ENCODE measurements around the gene LAMP1. TPM values are rescaled to one million over a fixed set of nuclear protein-coding genes. Genes with fewer than 3 reads are reported as not detected.

LAMP1 gene
- total RNA-seq, 3 donors from 2014 or later (not counting 1 experiment from before 2014, with no cell fraction given), result 137 to 168 (median 159) TPM

DNA sequence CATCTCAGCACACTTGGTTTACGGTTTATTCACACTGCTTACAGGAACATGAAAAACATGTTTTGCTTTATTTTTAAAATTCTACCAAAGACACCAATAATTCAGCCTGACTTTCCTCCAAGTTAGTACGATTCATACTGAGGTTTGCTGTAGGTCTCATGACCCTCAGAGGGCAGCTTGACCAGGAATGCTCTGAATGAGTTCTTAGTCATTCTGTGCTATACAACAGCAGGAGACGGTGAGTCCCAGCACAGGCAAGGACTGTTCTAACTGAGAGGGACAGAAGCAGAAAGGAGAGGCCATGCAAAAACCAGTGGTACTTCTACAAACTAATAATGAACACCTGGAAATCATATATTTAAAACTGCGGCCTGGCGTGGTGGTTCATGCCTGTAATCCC, 60.5 kb downstream of the LAMP1 start:
- Mint-ChIP-seq H3K27ac (no peak overlapping the region), H3K4me3 (no peak overlapping the region), H3K4me1 (no peaks in the 10 kb centered on the region), H3K9me3 (no peaks in the 10 kb centered on the region), H3K27me3 (ENCODE audit: low read depth in 2 of 2) (peaks cover 15 to 26% of the 10 kb centered on the region in 2 donors), H3K36me3 (no peaks in the 10 kb centered on the region)
- Histone ChIP-seq H3K36me3 (ENCODE audit: control insufficient read depth, insufficient read depth, low read length) (no peaks in the 10 kb centered on the region), H3K4me1 (ENCODE audit: control insufficient read depth, insufficient read depth, low read length) (no peaks in the 10 kb centered on the region), H3K27me3 (ENCODE audit: control insufficient read depth, insufficient read depth, low read length) (peaks cover under 1% of the 10 kb centered on the region), H3K4me3 (ENCODE audit: low read length) (no peak overlapping the region), H3K27ac (ENCODE audit: low read length) (no peak overlapping the region), H3K9me3 (ENCODE audit: control insufficient read depth, insufficient read depth, low read length) (no peaks in the 10 kb centered on the region)
- DNase-seq (no peak), ATAC-seq (no peak)
- whole genome bisulfite sequencing (ENCODE audit: insufficient coverage), result 93% methylated on average over 5 of the region's 5 CpGs
- intact Hi-C loops (cut with micrococcal nuclease), result no loop called here
- TF ChIP-seq, protein P1, sequence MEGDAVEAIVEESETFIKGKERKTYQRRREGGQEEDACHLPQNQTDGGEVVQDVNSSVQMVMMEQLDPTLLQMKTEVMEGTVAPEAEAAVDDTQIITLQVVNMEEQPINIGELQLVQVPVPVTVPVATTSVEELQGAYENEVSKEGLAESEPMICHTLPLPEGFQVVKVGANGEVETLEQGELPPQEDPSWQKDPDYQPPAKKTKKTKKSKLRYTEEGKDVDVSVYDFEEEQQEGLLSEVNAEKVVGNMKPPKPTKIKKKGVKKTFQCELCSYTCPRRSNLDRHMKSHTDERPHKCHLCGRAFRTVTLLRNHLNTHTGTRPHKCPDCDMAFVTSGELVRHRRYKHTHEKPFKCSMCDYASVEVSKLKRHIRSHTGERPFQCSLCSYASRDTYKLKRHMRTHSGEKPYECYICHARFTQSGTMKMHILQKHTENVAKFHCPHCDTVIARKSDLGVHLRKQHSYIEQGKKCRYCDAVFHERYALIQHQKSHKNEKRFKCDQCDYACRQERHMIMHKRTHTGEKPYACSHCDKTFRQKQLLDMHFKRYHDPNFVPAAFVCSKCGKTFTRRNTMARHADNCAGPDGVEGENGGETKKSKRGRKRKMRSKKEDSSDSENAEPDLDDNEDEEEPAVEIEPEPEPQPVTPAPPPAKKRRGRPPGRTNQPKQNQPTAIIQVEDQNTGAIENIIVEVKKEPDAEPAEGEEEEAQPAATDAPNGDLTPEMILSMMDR (IDR thresholded peaks at IDR 0.05), result no peak

DNA sequence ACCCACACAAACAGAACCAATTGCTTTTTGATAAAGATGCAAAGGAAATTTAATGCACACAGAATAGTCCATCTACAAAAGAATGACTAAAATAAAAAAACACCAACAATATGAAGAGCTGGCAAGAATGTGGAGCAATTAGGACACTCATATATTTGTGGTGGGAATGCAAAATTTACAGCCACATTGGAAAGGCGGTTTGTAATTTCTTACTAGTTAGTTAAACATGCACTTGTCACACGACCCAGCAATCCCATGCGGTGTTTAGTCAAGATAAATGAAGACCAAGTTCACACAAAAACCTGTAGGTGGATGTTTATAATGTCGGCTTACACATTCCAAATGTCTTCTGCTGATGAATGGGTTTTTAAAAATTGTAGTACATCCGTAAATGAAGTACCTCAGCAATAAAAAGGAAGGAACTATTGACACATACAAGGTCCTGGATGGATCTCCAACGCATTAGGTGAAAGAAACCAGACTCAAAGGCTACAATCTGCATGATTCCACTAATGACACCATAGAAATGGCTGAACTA, 61.7 kb downstream of the LAMP1 start:
- DNase-seq (no peak), ATAC-seq (no peak)
- no peaks in the 10 kb centered on the region for H3K9me3 Mint-ChIP-seq
- no peaks in the 10 kb centered on the region for H3K4me1 Mint-ChIP-seq
- Histone ChIP-seq H3K36me3 (ENCODE audit: control insufficient read depth, insufficient read depth, low read length) (no peaks in the 10 kb centered on the region), H3K9me3 (ENCODE audit: control insufficient read depth, insufficient read depth, low read length) (no peaks in the 10 kb centered on the region), H3K27ac (ENCODE audit: low read length) (no peak overlapping the region), H3K4me3 (ENCODE audit: low read length) (no peak overlapping the region), H3K4me1 (ENCODE audit: control insufficient read depth, insufficient read depth, low read length) (peaks cover 6% of the 10 kb centered on the region), H3K27me3 (ENCODE audit: control insufficient read depth, insufficient read depth, low read length) (peaks cover 3% of the 10 kb centered on the region)
- TF ChIP-seq, protein P1 (IDR thresholded peaks at IDR 0.05), result no peak
- H3K27me3 Mint-ChIP-seq (ENCODE audit: low read depth in 2 of 2), result peaks cover 18 to 30% of the 10 kb centered on the region in 2 donors
- H3K4me3 Mint-ChIP-seq, result no peak overlapping the region
- intact Hi-C loops (cut with micrococcal nuclease), result no loop called here
- WGBS (ENCODE audit: insufficient coverage), result 86% methylated on average over 6 of the region's 6 CpGs
- H3K36me3 Mint-ChIP-seq, result no peaks in the 10 kb centered on the region
- H3K27ac Mint-ChIP-seq, result no peak overlapping the region

DNA sequence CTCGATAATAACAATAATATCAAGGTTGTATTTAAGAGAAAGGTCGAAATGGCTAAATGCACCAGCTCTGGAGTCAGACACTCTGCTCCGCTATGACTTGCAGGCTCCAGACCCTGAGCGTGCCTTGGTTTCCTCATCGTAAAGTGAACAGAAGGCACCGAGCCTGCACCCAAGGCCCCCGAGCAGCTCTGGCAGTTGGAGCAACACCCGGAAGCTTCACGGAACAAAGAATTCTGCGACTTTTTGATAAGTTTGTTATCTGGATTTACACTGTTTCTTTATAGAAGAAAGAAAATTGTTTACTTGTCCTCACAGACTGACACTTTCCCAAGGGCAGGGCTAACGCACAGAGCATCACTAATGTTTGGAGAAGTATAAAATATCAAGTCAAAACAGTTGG, 62.5 kb downstream of the LAMP1 start:
- intact Hi-C loops (cut with micrococcal nuclease), result no loop called here
- Histone ChIP-seq H3K4me3 (ENCODE audit: low read length) (no peak overlapping the region), H3K4me1 (ENCODE audit: control insufficient read depth, insufficient read depth, low read length) (peaks cover 9% of the 10 kb centered on the region), H3K36me3 (ENCODE audit: control insufficient read depth, insufficient read depth, low read length) (no peaks in the 10 kb centered on the region), H3K27me3 (ENCODE audit: control insufficient read depth, insufficient read depth, low read length) (peaks cover 5% of the 10 kb centered on the region), H3K27ac (ENCODE audit: low read length) (no peak overlapping the region), H3K9me3 (ENCODE audit: control insufficient read depth, insufficient read depth, low read length) (no peaks in the 10 kb centered on the region)
- Mint-ChIP-seq H3K4me3 (no peak overlapping the region), H3K9me3 (no peaks in the 10 kb centered on the region), H3K27me3 (ENCODE audit: low read depth in 2 of 2) (peaks cover 18 to 30% of the 10 kb centered on the region in 2 donors), H3K4me1 (no peaks in the 10 kb centered on the region), H3K36me3 (no peaks in the 10 kb centered on the region), H3K27ac (no peak overlapping the region)
- ATAC-seq (no peak), DNase-seq (no peak)
- TF ChIP-seq, protein P1 (IDR thresholded peaks at IDR 0.05), result no peak
- 84% methylated on average over 10 of the region's 11 CpGs for WGBS (ENCODE audit: insufficient coverage)

DNA sequence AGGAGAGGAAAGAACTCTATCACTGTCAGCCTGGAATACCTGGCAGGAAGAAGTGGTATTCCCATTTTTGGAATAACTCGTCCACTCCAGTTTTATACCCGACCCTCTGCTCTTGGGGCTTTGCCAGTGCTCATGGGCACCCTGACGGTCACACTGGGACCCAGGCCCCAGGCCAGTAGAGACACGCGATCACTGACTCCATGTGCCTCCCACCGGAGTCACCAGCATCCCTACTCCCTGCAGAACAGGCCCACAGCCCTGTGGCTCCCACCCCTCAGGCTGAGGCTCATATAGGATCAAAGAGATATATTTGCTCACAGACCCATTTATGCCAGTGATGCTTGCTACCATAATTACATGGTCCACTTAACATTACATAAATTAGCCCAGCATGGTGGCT, 63.4 kb downstream of the LAMP1 start:
- H3K27ac Mint-ChIP-seq, result no peak overlapping the region
- no peaks in the 10 kb centered on the region for H3K36me3 ChIP-seq (ENCODE audit: control insufficient read depth, insufficient read depth, low read length)
- no peaks in the 10 kb centered on the region for H3K9me3 Mint-ChIP-seq
- no peak overlapping the region for H3K4me3 ChIP-seq (ENCODE audit: low read length)
- TF ChIP-seq, protein P1 (IDR thresholded peaks at IDR 0.05), result no peak
- peaks cover 12% of the 10 kb centered on the region for H3K4me1 ChIP-seq (ENCODE audit: control insufficient read depth, insufficient read depth, low read length)
- H3K27ac ChIP-seq (ENCODE audit: low read length), result no peak overlapping the region
- peaks cover 21 to 33% of the 10 kb centered on the region in 2 donors for H3K27me3 Mint-ChIP-seq (ENCODE audit: low read depth in 2 of 2)
- H3K4me1 Mint-ChIP-seq, result no peaks in the 10 kb centered on the region
- no peak overlapping the region for H3K4me3 Mint-ChIP-seq
- 94% methylated on average over 6 of the region's 6 CpGs for WGBS (ENCODE audit: insufficient coverage)
- ATAC-seq (no peak), DNase-seq (no peak)
- H3K9me3 ChIP-seq (ENCODE audit: control insufficient read depth, insufficient read depth, low read length), result no peaks in the 10 kb centered on the region
- intact Hi-C loops (cut with micrococcal nuclease), result no loop called here
- H3K27me3 ChIP-seq (ENCODE audit: control insufficient read depth, insufficient read depth, low read length), result peaks cover 14% of the 10 kb centered on the region
- no peaks in the 10 kb centered on the region for H3K36me3 Mint-ChIP-seq

Data from natural killer cell (primary cell).